Ureter (tissue), 1 donor: Measurements from ENCODE around the gene NAA50. TPM values are rescaled to one million over a fixed set of nuclear protein-coding genes. Genes with fewer than 3 reads are reported as not detected.
A peak's percentile ranks its signal among the peaks of the same experiment; 100 is the strongest.

Experiments used
- DNase-seq: peaks from one replicate; pipeline ENCODE4 v3.0.0-alpha.2; 2020; ENCODE audit warnings: low spot score
- total RNA-seq: library from RNA; stranded (reverse); gene quantifications from one replicate; pipeline ENCODE4 v1.2.4, GENCODE V29; 2023
- donor health status: DM: yes; HTN: yes; CAD: no.

The NAA50 gene
- 118 TPM for total RNA-seq

DNA sequence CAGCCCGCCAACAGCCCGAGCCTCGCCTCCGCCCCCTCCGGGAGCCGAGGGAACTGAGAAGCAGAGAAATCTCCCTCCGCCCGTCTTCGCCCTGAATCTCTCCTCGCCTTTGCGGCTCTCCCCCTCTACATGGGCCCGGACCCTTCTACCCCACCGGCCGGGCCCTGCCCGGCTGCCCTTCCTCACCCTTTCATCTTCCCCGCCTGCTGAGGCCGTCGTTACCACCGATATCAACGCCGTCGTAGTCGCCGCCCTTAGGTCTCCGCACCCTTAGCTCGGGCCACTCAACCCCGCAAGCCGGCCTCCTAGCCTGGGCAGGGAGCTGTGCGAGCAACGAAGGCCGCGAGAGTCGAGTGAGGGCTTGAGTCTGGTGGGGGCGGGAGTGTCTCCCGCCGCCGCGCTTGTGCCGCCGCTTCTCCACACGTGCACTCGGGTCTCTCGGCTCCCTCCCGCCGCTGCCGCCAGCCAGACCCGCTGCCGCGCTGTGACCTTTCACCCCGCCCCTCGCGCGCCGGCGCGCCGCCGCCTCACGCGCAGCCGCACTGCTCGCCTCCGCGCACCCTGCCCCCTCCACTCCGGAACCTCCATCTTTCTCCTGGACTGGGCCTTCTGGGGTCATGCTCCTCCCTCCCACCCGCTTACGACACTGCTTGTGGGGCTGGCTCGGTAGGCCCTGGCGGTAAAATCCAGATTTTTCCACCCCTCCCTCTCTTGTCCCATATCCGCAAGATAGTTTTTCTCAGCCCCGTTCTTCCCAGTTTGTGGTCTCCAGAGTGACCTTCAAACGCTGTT is at the start of gene NAA50:
TSS of gene NAA50 (minus strand) at position 494 of the 792 bp plus-strand sequence. CDS start at position 194, 300 bp downstream.
- DNase-seq, result peak; percentile 96

DNA sequence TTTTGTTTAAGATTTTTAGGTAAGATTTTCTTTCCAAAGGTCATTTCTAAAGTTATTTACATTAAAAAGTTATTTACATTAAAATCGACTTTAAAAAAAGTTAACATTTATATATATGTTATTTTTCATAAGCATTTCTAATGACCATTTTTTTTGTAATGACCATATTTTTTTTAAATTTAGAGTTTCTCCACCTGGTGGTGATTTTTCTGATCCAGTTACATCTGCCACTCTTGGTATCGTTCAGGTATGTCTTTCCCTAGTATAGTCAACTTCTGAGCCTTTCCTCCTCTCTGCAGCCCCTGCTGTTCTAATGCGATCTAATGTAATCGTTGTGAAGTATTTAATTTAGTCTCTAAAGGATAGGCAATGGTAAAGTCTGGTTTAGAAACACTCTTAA is 49.6 kb upstream of the NAA50 start:
- DNase-seq, result no peak

DNA sequence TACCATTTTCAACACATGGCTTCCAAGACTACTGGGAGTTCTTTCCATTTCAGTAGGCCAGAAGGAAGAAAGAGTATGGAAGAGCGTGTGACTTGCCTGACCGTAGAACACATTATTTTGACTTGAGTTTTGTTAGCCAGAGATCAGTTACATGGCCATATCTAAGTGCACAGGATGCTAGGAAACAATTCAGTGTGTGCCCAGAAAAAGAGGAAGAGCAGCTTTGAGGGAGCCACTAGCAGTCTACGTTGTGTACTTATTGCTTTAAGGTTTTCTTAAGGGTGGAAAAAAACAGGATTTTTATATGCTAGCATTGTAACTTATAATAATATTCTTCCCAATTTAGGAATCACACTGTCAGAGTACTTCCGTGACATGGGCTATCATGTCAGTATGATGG is 48.5 kb upstream of the NAA50 start:
- DNase-seq, result no peak

DNA sequence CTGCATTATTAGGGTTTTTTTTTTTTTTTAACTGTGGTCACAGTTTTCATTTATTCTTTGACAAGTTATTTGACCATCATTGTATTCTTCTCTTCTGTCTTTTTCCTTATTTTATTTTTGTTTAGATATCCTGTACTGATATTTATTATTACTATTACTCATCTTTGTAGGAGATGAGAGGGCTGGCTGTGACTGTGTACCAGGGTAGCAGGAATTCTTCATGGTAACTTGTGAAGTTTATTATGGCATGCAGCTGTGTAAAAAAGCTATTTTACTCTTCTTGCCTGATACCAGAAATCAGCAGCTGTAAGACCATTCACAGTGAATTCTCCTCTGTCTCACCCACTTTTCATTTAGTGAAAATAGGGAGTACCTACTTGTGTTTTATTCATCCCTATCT is 45.3 kb upstream of the NAA50 start:
- no peak for DNase-seq

DNA sequence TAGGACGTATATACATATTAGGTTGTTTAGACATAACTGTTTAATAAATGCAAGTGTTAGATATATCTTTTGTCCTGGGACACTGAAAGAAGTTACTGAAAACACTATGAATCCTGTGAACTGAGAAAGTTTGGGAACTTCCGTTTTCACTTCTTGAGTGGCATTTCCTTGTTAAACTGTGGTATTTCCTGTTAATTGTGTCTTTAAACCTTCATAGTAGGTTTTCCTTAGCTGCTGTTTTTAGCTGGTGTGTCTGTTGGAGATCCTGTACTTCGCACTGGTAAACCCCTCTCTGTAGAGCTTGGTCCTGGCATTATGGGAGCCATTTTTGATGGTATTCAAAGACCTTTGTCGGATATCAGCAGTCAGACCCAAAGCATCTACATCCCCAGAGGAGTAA is 37.9 kb upstream of the NAA50 start:
- no peak for DNase-seq

DNA sequence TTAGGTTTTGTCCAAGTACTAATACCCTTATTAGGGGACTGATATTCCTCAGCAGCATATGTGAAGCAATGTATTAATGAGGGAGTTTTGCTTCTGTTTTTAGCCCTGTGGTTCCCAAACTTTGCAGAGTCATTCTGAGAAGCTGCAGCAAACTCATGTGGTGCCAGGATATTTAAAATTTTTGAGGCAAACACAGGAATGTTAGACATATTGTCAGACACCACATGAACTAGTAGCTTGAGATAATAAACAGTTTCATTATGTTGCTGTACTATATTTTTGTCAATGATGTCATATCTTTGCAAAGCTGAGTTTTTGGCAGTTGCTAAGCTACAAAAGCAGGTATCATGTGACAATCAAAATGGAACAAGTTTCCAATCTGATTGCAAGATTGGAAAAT is 37.4 kb upstream of the NAA50 start:
- DNase-seq, result no peak

DNA sequence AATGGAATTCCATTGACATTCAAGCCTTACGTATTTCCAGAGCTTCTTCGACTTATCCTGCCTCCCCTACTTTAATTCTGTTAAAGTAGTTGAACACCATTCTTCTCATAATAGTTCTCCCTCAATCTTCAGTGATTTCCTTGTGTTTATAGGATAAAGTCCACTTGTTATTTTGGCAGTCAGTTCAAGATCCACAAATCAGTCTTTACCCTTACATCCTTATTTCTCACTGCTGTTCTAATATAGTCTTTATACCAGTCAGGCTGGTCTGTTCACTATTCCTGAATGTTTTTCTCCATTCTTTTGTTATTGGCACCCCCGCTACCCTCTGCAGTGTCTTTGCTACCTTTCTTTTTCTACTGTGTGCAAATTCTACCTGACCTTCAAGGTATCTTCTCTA is 30.5 kb upstream of the NAA50 start:
- DNase-seq, result no peak

DNA sequence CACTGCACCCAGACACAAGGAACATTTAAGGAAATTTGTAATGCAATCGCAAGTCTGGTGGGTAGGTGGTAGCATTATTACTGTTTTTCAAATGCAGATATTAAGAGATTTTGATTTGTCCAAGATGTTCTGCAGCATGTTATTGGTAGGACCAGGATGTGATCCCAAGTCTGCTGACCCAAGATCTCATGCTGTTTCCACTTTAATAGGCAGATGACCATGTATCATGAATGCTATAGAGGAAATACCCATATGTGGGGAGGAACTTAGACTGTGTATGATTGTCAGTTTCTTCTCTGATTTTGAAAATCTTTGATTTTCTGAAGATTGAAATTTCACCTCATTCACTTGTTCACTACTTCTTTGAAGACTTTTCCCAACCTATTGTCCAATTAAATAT is 29.5 kb upstream of the NAA50 start:
- no peak for DNase-seq

DNA sequence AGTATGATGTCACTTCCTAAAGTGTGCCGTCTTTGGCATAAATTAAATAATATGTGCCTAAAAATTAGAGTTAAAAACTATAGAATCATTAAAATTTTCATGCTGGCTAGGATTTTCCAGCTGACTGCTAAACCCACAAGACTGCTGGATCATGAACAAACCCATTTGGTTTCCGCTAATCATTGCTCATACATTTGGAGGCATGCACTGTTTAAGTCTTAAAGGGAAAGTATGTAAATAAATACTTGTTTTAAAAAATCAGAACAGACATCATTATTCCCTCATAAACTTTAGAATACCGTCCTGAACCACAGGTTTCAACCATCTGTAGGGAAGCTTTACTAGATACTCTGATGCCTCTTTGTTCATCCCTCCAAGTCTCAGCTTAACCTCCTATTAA is 27.3 kb upstream of the NAA50 start:
- no peak for DNase-seq

DNA sequence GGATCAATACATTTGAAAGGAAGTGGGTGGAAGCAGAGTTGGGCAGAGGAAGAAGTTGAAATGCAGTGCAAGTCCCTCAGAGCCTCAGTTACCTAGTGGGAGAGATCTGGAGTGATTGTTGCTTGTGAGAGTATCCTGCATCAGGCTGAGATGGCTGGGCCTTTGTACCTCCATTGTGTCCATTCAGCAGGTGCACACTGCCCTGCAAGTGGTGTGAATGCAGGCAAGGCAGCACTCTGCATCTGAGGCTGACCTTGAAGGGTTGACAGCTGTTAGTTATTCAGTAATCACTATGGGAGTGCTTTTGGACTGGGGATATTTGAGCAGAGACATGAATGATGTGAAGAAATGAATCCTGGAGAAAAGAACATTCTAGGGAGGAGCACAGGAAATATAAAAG is 25.9 kb upstream of the NAA50 start:
- DNase-seq, result no peak

DNA sequence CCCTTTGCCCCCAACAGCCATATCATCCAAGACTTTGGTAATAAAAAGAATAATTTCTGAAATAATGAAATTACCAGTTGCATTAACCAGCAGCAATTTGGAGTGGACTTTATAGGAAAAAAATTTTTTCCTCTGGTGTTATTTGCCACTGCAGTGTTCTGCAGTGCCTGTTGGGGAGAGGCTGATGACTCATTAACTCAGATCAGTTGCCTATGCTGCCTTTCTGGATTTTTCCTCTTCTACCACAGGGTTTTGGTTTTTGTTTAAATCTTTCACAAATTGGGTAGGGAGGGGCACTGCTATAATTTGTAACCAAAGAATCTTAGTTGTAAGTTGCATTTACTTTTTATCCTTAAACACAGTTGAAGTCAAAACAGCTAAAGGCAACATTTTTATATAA is 23.5 kb upstream of the NAA50 start:
- no peak for DNase-seq

DNA sequence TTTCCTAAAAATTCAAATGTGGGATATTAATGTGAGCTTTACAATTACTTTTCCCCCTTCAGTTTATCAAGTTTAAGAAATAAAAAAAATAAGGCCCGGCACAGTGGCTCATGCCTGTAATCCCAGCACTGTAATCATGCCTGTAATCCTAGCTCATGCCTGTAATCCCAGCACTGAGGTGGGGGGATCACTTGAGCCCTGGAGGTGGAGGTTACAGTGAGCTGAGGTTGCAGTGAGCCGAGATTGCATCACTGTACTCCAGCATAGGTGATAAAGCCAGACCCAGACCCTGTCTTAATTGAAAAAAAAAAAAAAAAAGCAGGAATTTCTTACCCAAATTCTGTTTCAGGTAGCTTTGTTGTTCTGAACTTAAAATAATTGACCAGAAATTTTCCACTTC is 18.6 kb upstream of the NAA50 start:
- no peak for DNase-seq

DNA sequence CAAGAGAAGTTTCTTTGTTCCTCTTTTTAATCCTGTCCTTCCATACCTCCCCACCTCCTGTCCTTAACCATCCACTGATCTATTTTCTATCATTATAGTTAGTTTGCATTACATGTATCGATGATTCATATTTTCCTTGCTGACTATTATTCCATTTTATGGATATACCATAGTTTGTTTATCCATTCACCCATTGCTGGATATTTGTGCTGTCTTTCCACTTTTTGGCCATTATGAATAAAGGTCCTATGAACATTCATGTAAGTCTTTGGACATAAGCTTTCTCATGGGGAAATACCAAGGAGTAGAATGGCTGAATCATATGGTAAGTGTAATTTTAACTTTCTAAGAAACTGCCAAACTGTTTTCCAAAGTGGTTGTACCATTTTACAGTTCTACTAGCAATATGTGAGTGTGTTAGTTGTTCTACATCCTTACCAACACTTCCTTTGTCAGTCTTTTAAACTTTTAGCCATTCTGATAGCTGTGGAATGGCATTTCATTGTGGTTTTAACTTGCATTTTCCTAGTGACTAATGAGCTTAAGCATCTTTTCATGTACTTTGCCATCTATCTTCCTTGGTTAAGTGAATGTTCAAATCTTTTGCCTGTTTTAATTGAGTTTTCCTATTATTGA is 12.5 kb upstream of the NAA50 start:
- no peak for DNase-seq

DNA sequence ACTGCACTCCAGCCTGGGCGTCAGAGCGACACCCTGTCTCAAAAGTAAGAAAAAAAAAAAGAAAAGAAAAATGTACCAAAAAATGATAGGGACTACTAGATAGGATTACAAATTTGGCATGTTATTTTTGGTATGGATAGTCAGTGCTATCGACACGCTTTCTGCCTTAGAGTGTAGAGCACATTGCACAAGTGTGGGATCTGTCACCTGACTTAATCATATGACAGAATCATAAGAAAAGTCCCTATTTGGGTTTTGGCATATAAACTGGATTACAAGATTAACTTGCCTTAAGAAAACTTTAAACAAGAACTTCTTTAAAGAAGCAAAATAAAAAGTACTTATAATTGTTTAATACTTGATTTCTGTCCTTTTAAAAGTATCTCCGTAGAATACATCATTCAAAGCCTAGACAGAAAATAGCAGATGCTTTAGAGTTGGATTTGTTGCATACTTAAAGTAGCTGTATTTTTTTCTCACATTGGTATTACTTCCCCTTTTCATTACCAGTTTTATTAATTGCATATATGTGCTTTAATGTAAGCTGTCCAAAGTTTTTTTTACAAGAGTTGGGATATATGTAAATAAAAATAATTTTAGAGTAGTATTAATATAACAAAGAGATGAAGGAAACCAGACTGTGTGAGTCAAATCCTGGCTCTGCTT is 8.6 kb upstream of the NAA50 start:
- no peak for DNase-seq

DNA sequence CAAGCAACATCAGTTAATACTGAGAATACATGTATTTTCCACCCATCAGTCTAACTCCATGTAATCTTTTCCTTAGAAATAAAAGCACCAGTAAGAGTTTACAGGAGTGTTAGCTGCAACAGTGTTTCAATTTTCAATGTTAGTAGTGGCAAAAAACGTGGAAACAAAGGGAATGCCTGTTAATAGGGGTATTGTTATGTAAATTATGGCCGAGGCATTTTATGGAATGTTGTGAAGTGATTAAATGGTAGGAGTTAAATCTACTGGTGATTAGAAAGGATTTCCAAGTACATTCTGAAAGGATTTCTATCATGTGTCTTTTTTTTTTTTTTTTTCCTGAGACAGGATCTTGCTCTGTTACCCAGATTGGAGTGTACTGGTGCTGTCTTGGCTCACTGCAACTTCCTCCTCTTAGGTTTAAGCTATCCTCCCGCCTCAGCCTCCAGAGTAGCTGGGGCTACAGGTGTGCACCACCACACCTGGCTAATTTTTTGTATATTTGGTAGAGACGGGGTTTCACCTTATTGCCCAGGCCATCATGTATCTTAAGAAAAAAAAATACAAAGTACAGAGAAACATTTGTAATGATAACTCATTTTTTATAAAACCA is 7.4 kb upstream of the NAA50 start:
- DNase-seq, result no peak

DNA sequence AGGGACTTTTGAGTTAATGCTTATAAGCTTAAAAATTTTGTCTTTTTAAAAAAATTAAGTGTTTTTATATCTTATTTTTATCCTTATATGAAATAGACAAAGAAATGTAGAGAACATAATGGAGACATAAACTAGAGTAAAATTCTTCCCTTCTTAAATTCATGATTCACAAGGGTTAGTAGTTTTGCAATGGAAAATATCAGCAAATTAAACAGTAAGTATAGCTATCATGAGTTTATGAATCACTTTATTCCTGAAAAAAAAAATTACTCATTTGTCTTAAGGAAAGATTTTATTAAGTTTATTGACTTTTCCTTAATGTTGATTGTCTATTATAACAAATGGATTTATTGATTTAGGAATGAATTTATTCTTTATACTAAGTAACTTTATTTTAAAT is 5.1 kb upstream of the NAA50 start:
- DNase-seq, result no peak

DNA sequence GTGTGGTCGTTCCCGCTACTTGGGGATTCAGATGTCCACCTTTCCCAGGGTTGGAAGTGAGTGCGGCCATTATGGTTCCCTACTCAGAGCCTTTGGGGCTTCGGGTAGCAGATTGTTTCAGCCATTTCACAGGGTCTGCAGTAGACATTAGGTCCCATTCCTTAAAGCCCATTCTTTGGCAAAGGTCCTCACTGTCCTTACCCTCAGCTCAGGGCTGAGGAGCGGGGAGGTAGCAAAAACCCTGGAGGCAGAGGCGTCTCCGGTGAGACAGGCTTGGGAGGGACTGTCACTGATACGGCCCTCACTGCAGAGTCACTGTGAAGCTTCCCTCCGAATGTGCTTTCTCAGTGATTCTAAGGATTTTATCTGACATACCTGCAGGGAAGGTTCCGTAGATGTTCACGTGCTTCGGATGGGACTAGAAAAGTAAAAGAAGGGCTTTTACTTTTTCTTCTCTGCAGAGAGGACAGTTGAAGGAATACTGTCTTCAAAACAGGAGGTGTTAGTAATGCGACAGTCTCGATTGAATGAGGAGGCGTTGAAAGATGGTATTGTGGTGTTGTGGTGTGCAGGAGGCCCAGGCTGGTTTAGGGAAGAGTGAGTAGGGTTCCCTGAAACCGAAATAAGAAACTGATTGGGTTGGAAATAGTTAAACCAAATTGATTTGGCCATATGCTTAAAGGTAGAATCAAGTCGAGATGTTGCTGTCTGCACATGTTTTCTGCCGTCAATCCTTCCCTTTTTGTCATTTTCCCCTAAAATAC is 1.4 kb upstream of the NAA50 start:
- no peak for DNase-seq

DNA sequence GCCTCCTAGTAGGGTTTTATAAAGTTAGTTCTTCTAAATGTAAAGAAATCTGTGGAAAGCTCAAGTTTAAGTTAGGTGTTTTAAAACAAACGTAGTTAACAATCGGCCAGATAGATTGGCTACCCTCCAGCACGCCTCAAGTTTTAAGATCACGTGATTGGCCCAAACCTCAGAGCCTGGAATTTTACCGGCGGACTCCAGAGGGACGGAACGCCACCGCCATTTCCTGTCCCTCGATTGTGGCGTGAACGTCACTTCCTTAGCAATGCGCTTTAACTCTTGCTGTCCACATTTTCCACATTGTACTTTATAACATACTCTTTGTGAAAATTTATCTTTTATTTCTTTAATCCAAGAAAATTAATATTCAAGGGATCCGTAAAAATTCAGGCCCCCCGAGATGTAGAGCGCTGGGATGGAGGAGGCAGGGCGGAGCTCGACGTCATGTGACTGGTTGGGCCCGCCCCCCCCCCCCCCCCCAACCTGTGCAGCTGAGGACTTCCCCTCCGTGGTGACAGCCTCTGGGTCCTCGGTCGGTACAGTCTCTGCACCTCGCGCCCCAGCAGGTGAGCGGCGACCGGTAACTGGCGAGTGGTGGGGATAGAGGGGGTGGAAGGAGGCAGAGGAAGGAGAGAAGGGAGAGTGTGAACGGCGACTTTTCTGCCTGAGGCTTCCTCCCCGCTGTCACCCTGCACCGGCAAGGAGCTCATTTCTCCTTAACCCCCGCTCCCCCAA is 666 bp upstream of the NAA50 start, which contains the start of gene ATP6V1A:
TSS of gene ATP6V1A (plus strand) at position 488 of the 735 bp plus-strand sequence. CDS start 31,719 bp downstream, outside the sequence.
- DNase-seq, result peak; percentile 92

DNA sequence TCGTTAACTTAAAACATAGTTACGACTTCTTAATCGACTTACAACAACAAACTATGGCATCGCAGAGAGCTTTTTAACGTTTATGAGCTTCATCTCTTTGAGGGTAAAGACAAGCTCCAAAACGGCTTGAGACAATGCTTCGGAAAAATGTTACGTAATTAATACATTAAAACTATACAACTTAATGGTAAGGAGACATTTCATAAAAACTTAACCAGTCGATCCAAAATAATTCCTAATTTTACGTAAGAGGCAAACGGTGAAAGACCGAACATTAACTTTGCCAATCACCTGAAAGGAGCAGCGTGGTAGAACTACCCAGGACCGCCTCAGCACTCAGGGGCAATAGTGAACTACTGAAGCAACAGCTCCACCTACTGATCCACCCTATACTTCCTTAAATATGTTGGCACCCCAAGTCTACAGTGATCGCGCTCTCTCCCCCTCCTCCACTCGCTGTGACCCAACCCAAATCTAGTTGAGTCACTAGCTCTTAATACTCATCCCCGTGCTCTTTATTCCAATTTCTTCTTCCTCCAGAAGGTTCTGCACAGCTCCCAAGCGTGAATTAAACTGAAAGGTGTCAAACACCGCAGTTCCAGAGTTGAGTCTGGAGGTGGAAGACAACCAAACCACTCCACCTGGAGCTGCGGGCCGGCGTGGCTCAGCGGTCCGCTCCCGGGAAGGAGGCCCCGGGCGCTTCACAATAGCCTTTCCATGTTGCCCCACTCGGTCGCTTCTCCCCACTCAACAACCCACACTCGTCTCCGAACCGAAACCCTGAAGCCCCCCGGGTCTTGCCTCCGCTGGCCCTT is 901 bp downstream of the NAA50 start:
- DNase-seq, result peak; percentile 86

DNA sequence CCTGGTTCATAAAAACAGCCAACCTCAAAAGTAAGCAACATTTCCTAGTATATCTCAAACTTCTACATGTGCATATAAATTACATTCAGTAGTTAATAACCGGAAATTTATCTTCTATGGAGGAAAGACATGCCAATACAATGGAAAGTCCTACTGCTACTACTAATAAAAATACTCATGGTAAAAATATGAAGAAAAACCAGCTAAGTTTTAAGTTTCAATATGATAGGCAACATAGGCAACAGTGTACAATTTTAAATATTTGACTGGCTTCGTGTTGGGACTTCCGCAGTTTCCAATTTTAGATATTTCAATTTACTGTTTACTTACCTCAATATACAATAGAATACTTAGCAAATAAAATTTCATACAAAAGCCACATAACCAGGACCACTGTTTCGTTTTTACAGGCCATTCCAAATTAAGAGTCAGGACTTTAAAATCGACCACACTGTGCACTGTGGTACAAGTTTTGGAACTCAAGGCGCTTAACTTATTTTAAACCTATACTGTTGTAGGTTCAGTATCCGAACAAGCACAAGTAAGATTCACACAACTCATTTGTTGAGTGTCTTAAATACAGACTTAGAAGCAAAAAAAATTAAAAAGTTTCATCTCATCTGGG is 2.9 kb downstream of the NAA50 start:
- DNase-seq, result no peak
